ENCODE results near the gene MYH7B.

The MYH7B gene

GRCh38 chr20:34994509-34995131 is 39.0 kb downstream of the MYH7B start:
- no peak for DNase-seq

- no peak for DNase-seq
These were observed 39.5 kb downstream of the MYH7B start for GRCh38 chr20:34995192-34995591.

DNA sequence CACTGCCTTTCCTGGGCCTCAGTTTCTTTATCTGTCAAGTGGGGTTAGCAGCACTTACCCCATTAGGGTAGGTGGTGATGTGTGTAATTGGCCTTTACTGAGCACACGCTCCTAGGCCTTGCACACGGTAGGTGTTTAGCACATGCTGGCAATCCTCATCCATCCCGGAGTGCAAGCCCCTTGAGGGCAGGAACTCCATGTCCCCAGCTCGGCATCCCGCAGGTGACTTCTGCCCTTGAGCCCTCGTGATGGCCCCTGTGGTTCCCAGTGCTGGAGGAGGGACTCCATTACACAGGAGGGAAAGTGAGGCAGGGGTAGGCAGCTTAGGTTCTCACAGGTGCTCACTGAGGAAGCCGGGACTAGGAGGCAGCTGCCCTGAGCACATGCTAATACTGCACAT is 40.0 kb downstream of the MYH7B start:
- no peak for DNase-seq

- no peak for DNase-seq
These were observed 40.8 kb downstream of the MYH7B start for GRCh38 chr20:34996243-34997028.

GRCh38 chr20:34997131-34997561 is 41.5 kb downstream of the MYH7B start:
- DNase-seq, result no peak

GRCh38 chr20:34997774-34998173 is 42.1 kb downstream of the MYH7B start:
- no peak for DNase-seq

DNA sequence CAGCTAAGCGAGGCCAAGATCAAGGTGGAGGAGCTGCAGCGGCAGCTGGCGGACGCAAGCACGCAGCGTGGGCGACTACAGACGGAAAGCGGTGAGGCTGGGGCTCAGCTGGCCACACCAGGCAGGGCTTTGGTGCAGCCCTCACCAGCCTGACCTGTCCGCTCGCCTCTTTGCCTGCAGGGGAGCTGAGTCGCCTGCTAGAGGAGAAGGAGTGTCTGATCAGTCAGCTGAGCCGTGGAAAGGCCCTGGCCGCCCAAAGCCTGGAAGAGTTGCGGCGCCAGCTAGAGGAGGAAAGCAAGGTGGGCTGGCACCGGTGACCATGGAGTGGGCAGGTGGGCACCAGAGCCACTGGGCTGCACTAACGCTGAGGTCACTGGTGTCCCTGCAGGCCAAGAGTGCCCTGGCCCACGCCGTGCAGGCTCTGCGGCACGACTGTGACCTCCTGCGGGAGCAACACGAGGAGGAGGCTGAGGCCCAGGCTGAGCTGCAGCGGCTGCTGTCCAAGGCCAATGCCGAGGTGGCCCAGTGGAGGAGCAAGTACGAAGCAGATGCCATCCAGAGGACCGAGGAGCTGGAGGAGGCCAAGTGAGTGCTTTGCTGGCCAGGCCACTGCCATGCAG is 42.8 kb downstream of the MYH7B start:
- DNase-seq, result no peak

GRCh38 chr20:34999021-34999451 is 43.4 kb downstream of the MYH7B start:
- no peak for DNase-seq

GRCh38 chr20:34999782-35000181 is 44.1 kb downstream of the MYH7B start:
- no peak for DNase-seq

- DNase-seq, result no peak
These were observed 44.7 kb downstream of the MYH7B start for GRCh38 chr20:35000311-35000921.

DNA sequence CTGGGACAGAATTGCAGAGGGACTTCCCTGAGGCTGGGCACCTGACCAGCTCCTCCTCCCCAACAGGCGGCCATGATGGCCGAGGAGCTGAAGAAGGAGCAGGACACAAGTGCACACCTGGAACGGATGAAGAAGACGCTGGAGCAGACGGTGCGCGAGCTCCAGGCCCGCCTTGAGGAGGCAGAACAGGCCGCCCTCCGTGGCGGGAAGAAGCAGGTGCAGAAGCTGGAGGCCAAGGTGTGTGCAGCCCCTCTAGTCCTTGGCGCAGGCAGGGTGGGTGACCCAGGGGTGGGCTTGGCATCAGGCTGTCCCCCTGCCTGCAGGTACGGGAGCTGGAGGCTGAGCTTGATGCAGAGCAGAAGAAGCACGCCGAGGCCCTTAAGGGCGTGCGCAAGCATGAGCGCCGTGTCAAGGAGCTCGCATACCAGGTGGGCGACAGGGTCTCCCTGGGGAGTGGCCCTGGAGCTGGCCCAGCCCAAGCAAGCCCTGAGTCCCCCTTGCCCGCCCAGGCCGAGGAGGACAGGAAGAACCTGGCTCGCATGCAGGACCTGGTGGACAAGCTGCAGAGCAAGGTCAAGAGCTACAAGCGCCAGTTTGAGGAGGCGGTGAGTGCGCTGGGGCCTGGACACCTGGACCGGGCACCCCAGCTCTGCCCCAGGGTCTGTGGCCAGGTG is 45.4 kb downstream of the MYH7B start:
- DNase-seq, result no peak

DNA sequence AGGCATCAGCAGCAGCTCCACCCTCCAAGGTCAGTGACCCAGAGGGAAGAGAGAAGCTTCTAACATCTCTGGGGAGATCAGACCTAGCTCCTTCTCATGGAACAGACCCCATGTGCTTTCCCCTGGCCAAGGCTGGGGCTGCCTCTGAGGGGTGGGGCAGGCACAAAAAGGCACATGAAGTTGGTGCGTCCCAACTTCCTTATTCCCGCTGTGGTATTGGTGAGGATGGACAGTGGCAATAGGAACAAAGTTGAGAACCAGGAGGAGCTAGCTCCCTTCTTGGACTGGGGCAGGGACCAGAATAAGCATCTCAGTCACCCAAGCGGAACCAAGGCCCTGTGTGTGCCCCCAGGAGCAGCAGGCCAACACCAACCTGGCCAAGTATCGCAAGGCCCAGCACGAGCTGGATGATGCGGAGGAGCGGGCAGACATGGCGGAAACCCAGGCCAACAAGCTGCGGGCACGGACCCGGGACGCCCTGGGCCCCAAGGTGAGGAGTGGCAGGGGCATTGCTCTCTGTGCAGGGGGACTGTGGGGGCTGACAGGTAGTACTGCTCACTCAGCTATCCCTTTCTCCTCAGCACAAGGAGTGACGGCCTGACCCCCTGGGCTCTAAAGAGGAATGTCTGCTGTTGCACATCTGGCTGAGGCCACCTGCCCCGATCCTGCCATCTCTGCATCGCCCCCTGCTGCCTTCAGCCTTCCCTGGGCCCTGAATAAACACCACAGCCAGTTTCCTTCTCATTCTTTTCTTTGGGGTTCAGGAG is 46.1 kb downstream of the MYH7B start:
- DNase-seq, result no peak

- no peak for DNase-seq
These were observed 47.0 kb downstream of the MYH7B start for GRCh38 chr20:35002426-35003210.

- DNase-seq, result no peak
These were observed 47.8 kb downstream of the MYH7B start for GRCh38 chr20:35003211-35004031.

DNA sequence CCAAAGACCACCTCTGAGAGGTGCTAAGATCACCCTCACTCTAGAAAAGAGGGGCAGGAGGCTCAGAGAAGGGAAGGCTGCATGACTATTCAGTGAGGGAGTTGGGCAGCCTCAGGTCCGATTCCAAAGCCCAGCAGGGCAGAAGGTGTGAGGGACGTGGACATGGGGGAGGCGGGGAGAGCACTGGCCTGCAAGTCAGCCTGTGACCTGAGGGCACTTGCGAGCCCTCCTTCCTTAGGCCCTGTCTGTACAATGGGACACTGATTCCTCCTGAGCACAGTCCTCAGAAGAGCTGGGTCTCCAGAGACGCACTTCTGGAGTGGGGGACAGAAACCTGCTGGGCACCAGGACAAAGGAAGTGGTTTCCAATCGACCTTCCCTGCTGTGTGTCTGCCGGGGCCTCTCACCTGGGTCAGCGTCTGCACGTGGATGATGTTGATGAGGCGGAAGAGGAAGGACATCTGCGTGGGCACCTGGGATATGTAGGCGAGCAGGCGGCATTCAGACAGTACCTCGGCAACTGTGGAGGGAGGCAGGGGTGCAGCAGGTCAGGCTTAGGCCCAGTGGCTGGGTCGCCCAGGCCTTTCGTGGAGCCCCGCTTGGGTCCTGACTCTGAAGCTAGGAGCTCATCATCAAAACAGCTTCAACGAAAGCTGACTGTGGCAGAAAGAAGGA is 48.5 kb downstream of the MYH7B start:
- DNase-seq, result no peak

DNA sequence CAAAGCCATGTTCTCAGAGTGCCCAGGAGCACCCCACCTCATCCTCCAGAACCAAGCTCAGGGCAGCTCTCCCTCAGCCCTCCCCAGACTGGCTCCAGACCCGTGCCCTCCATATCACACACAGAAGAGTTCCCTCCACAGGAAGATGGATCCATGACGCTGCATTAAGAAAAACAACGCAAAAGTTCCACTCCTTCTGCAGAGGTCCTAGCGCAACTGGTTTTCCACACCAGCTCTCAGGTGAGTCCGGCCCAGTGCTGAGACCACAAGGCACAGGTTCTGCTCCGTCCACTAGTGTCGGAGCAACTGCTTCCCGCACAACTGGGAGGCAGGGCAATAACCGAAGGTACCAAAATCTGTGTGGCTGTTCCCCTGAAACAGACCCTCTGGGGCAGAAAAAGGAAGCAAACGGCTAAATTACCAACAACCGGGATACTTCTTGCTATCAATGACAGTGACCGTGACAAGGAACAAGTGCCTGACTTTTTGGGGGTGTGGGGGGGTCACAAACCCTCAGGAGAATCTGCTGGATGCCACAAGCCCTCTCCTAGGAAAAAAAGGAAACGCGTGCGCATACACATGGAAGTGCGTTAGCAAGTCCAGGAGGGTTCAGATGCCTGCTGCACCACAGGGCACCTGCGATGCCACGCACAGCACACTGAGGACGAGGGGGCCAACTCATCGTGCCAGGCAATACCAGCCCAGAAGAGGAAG is 49.2 kb downstream of the MYH7B start:
- no peak for DNase-seq

Measured in stimulated activated CD8-positive, alpha-beta memory T cell treated with anti-CD3 and anti-CD28 coated beads, Interleukin-4, amount 100 ng/mL, for 48 hours (primary cell).